IMR-90 (cell line): ENCODE data around the gene PARK7. TPM values are rescaled to one million over a fixed set of nuclear protein-coding genes. Genes with fewer than 3 reads are reported as not detected.
A peak's percentile ranks its signal among the peaks of the same experiment; 100 is the strongest.
"Not testable (repeated sequence)": the region's sequence is repeated elsewhere in the genome, so short reads cannot be mapped to it uniquely, and the experiment has no call there.

Source experiments
- ATAC-seq: fragments of 200-7000 bp; cut with Tn5 transposase; 2 replicates; pipeline ENCODE4 v1.9.1; 2020; ENCODE audit warnings: low read depth, mild to moderate bottlenecking, moderate library complexity
- BruUV-seq: library from RNA; stranded (reverse); fragments of 400-500 nt; replicated peaks from 2 replicates; lab custom pipeline; 2021; lab: Mats Ljungman, UMichigan
- CTCF ChIA-PET: fragments of 300-600 bp; formaldehyde crosslinking; extraction: SDS; loops from one replicate; lab custom pipeline; 2021; ENCODE audit warnings: antibody characterized with exemption; lab: Yijun Ruan, JAX
- POLR2A ChIA-PET: fragments of 300-600 bp; sonication (Branson Sonifier 250); formaldehyde crosslinking; loops from one replicate; lab custom pipeline; 2022; ENCODE audit warnings: antibody characterized with exemption; ENCODE audit not compliant: unreplicated experiment; lab: Charles Lee
- DNase-seq: peaks from one replicate; pipeline ENCODE4 v3.0.0; 2013
- H2AFZ ChIP-seq: replicated peaks from 2 replicates; pipeline ENCODE3; 2013; ENCODE audit warnings: low read length, mild to moderate bottlenecking; ENCODE audit not compliant: poor library complexity
- H2AK5ac ChIP-seq: 2 replicates; pipeline ENCODE4 v1.6.1; 2013; ENCODE audit warnings: low read depth, low read length, inconsistent platforms
- H2AK9ac ChIP-seq: replicated peaks from 2 replicates; pipeline ENCODE3; 2013; ENCODE audit warnings: mild to moderate bottlenecking, low read depth, low read length, moderate library complexity; ENCODE audit not compliant: poor library complexity
- H2BK120ac ChIP-seq: 2 replicates; pipeline ENCODE4 v1.6.1; 2013; ENCODE audit warnings: low read depth, low read length, inconsistent platforms
- H2BK15ac ChIP-seq: 3 replicates; pipeline ENCODE4 v1.6.1; 2013; ENCODE audit warnings: low read depth, low read length, inconsistent platforms
- H2BK20ac ChIP-seq: 2 replicates; pipeline ENCODE4 v1.6.1; 2013; ENCODE audit warnings: low read depth, mild to moderate bottlenecking, inconsistent platforms, low read length, moderate library complexity
- H2BK5ac ChIP-seq: 2 replicates; pipeline ENCODE4 v1.6.1; 2013; ENCODE audit warnings: mild to moderate bottlenecking, low read depth, low read length, inconsistent platforms; ENCODE audit not compliant: poor library complexity, severe bottlenecking
- H3K14ac ChIP-seq: replicated peaks from 2 replicates; pipeline ENCODE4 v1.6.1; 2013; ENCODE audit warnings: low read depth, low read length, inconsistent platforms
- H3K18ac ChIP-seq: 2 replicates; pipeline ENCODE4 v1.6.1; 2013; ENCODE audit warnings: low read depth, low read length, control low read depth
- H3K23ac ChIP-seq: 2 replicates; pipeline ENCODE4 v1.6.1; 2013; ENCODE audit warnings: low read depth, low read length, inconsistent platforms
- H3K27ac ChIP-seq: 2 replicates; pipeline ENCODE4 v1.5.1; 2013; ENCODE audit warnings: mild to moderate bottlenecking, control low read depth, low read length; ENCODE audit not compliant: insufficient read depth
- H3K27me3 ChIP-seq: 2 replicates; pipeline ENCODE4 v1.6.1; 2013; ENCODE audit warnings: low read length; ENCODE audit not compliant: control insufficient read depth, insufficient read depth
- H3K36me3 ChIP-seq: 2 replicates; pipeline ENCODE4 v1.6.1; 2013; ENCODE audit warnings: low read length, mixed read lengths; ENCODE audit not compliant: control insufficient read depth, insufficient read depth
- H3K4ac ChIP-seq: 2 replicates; pipeline ENCODE4 v1.6.1; 2013; ENCODE audit warnings: low read depth, low read length, inconsistent platforms
- H3K4me1 ChIP-seq: 2 replicates; pipeline ENCODE4 v1.6.1; 2013; ENCODE audit warnings: low read length, mixed read lengths; ENCODE audit not compliant: control insufficient read depth, insufficient read depth
- H3K4me2 ChIP-seq: 2 replicates; pipeline ENCODE4 v1.6.1; 2013; ENCODE audit warnings: low read depth, mild to moderate bottlenecking, control low read depth, low read length, moderate library complexity
- H3K4me3 ChIP-seq: 2 replicates; pipeline ENCODE4 v1.5.1; 2013; ENCODE audit warnings: low read depth, mild to moderate bottlenecking, control low read depth, low read length, moderate library complexity; ENCODE audit not compliant: insufficient read depth
- H3K56ac ChIP-seq: 2 replicates; pipeline ENCODE4 v1.6.1; 2013; ENCODE audit warnings: low read length, inconsistent platforms; ENCODE audit not compliant: insufficient read depth; ENCODE audit errors: extremely low read depth
- H3K79me1 ChIP-seq, 2 experiments: 2 replicates each; pipeline ENCODE4 v1.6.1; 2013; ENCODE audit warnings: low read length in 2 of 2, inconsistent platforms in 1 of 2, low read depth in 1 of 2
- H3K9ac ChIP-seq: 2 replicates; pipeline ENCODE4 v1.6.1; 2013; ENCODE audit warnings: low read depth, low read length, control low read depth
- H3K9me1 ChIP-seq: 2 replicates; pipeline ENCODE4 v1.6.1; 2013; ENCODE audit warnings: low read length, inconsistent platforms; ENCODE audit not compliant: insufficient read depth
- H3K9me3 ChIP-seq: 2 replicates; pipeline ENCODE4 v1.6.1; 2013; ENCODE audit warnings: low read length; ENCODE audit not compliant: control insufficient read depth, insufficient read depth
- H4K20me1 ChIP-seq: 2 replicates; pipeline ENCODE4 v1.6.1; 2013; ENCODE audit warnings: low read length, inconsistent platforms; ENCODE audit not compliant: insufficient read depth
- H4K5ac ChIP-seq: 2 replicates; pipeline ENCODE4 v1.6.1; 2013; ENCODE audit warnings: mild to moderate bottlenecking, low read depth, low read length, control low read depth
- H4K8ac ChIP-seq, 2 experiments: 2 replicates each; pipeline ENCODE4 v1.6.1; 2013; ENCODE audit warnings: low read depth in 2 of 2, low read length in 2 of 2, control low read depth in 1 of 2, inconsistent platforms in 1 of 2
- H4K91ac ChIP-seq: 2 replicates; pipeline ENCODE4 v1.6.1; 2013; ENCODE audit warnings: low read depth, low read length, inconsistent platforms; ENCODE audit not compliant: insufficient read depth
- BHLHE40 ChIP-seq: fragments of 150-350 bp; IDR thresholded peaks from 2 replicates; pipeline ENCODE4 v1.6.1; 2016; ENCODE audit warnings: mild to moderate bottlenecking, low read depth, low read length
- CEBPB ChIP-seq: IDR thresholded peaks from 2 replicates; pipeline ENCODE4 v1.6.1; 2012; ENCODE audit warnings: low read depth, low read length, improper control_type of control experiment
- CHD1 ChIP-seq: IDR thresholded peaks from 2 replicates; pipeline ENCODE4 v1.6.1; 2012; ENCODE audit warnings: low read depth, low read length, improper control_type of control experiment
- FOS ChIP-seq: fragments of 150-350 bp; IDR thresholded peaks from 2 replicates; pipeline ENCODE4 v1.6.1; 2016; ENCODE audit warnings: low read depth, low read length
- MAFK ChIP-seq: IDR thresholded peaks from 2 replicates; pipeline ENCODE4 v1.6.1; 2012; ENCODE audit warnings: low read depth, low read length, improper control_type of control experiment
- MAZ ChIP-seq: IDR thresholded peaks from 2 replicates; pipeline ENCODE4 v1.6.1; 2012; ENCODE audit warnings: low read depth, mild to moderate bottlenecking, low read length, improper control_type of control experiment, moderate library complexity, borderline replicate concordance
- MXI1 ChIP-seq: IDR thresholded peaks from 2 replicates; pipeline ENCODE4 v1.6.1; 2012; ENCODE audit warnings: low read depth, mild to moderate bottlenecking, low read length, moderate library complexity, borderline replicate concordance
- RAD21 ChIP-seq: IDR thresholded peaks from 2 replicates; pipeline ENCODE4 v1.6.1; 2012; ENCODE audit warnings: low read length, improper control_type of control experiment
- WGBS, 2 experiments: methylation state at CpG; one replicate each; pipeline versions ENCODE4 v1.1.5 to v1.1.7; 2013; ENCODE audit warnings: missing lambda C conversion rate in 2 of 2; ENCODE audit not compliant: insufficient read length in 1 of 2; ENCODE audit errors: extremely low coverage in 2 of 2; 5-methylcytosine and 5-hydroxymethylcytosine counted together
- dilution Hi-C: fragments of 300-500 bp; cut with HindIII; formaldehyde crosslinking; loops from one replicate; pipeline ENCODE4 v1.14.3; 2018; ENCODE audit warnings: low sequenced_read_pairs; ENCODE audit not compliant: unreplicated experiment
- in situ Hi-C: fragments of 300-500 bp; cut with MboI; formaldehyde crosslinking; loops from 3 replicates; pipeline ENCODE4 v1.14.3; 2019; ENCODE audit warnings: low sequenced_read_pairs, inconsistent platforms, mixed read lengths
- intact Hi-C: fragments of 100-400 bp; cut with micrococcal nuclease; formaldehyde crosslinking; loops from 2 replicates; pipeline ENCODE4 v1.10.0; 2022
- polyA plus RNA-seq, 3 experiments: library from polyadenylated mRNA; depleted of rRNA; stranded (reverse); fragments of >200 nt; gene quantifications; 2 replicates each; pipeline ENCODE4 v1.2.3, GENCODE V29; 2012; ENCODE audit warnings: low replicate concordance in 1 of 3
- total RNA-seq: library from RNA; depleted of rRNA; stranded (reverse); fragments of >200 nt; gene quantifications from 2 replicates; pipeline ENCODE4 v1.2.3, GENCODE V29; 2012
- TF ChIP-seq, protein P1 (sequence below): conservative IDR thresholded peaks from 2 replicates; pipeline ENCODE4 v1.5.1; 2012; ENCODE audit warnings: mild to moderate bottlenecking, low read depth, low read length, improper control_type of control experiment

PARK7 gene
- total and polyA plus RNA-seq, 2 of the 4 experiments (the other 2 are of a cell fraction), result 207 to 357 TPM

DNA sequence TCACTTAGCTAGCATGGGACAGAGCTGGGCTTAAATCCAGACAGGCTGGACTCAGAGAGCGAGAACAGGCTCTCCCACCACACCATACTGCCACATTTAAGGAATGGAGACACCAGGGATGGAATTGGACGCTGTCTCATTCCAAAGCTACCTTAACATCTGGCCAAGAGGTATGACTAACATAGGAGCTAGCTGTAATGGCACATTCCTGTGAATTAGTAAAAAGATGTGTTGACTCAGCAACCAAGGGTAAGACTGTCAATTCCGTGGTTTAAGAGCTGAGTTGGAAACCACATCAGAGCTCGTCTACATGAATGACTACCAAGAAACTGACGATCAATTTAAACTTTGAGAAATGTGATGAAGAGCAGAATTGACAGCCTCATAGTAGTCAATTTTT lies 12.6 kb upstream of the PARK7 start:
- H2BK120ac ChIP-seq, result no peak overlapping the region

DNA sequence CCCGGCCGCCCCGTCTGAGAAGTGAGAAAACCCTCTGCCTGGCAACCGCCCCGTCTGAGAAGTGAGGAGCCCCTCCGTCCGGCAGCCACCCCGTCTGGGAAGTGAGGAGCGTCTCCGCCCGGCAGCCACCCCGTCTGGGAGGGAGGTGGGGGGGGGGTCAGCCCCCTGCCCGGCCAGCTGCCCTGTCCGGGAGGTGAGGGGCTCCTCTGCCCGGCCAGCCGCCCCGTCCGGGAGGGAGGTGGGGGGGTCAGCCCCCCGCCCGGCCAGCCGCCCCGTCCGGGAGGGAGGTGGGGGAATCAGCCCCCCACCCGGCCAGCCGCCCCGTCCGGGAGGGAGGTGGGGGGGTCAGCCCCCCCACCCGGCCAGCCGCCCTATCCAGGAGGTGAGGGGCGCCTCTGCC lies 8.7 kb upstream of the PARK7 start:
- intact Hi-C loops, H3K4me3 ChIP-seq, dilution Hi-C loops, ATAC-seq, H3K79me1 ChIP-seq, H2BK5ac ChIP-seq, H4K20me1 ChIP-seq, H3K4ac ChIP-seq, H3K56ac ChIP-seq, H3K27ac ChIP-seq, H2BK15ac ChIP-seq, CTCF ChIA-PET, H3K4me2 ChIP-seq, H3K9me1 ChIP-seq, H3K23ac ChIP-seq, H3K9ac ChIP-seq, H3K4me1 ChIP-seq, BruUV-seq, DNase-seq, H3K36me3 ChIP-seq, H2BK20ac ChIP-seq, H4K91ac ChIP-seq, H2AK5ac ChIP-seq, H4K8ac ChIP-seq, H3K18ac ChIP-seq, POLR2A ChIA-PET, H2AK9ac ChIP-seq, H3K14ac ChIP-seq, H2AFZ ChIP-seq, H3K27me3 ChIP-seq, in situ Hi-C loops, H2BK120ac ChIP-seq, H3K9me3 ChIP-seq, H4K5ac ChIP-seq: not testable (repeated sequence)
- WGBS, 2 experiments, result no CpG with 5 or more reads among the region's 30 CpGs

More for the DNA sequence above, 12.6 kb upstream of the PARK7 start:
- no peaks in the 10 kb centered on the region; the same call in 1 of the 2 replicates for H3K27me3 ChIP-seq
- intact Hi-C loops (no loop called here), dilution Hi-C loops (no loop called here), in situ Hi-C loops (no loop called here)
- H3K23ac ChIP-seq, result no peak overlapping the region
- 0 out of 2 replicates have a peak, but pooled peaks have one; percentile 26 for TF ChIP-seq FOS
- peak; percentile 87 for TF ChIP-seq MAFK
- TF ChIP-seq BHLHE40, result no peak
- TF ChIP-seq CEBPB, result no peak
- TF ChIP-seq MXI1, result no peak
- TF ChIP-seq RAD21, result no peak
- no peak for TF ChIP-seq CHD1
- TF ChIP-seq MAZ, result no peak
- TF ChIP-seq, protein P1, sequence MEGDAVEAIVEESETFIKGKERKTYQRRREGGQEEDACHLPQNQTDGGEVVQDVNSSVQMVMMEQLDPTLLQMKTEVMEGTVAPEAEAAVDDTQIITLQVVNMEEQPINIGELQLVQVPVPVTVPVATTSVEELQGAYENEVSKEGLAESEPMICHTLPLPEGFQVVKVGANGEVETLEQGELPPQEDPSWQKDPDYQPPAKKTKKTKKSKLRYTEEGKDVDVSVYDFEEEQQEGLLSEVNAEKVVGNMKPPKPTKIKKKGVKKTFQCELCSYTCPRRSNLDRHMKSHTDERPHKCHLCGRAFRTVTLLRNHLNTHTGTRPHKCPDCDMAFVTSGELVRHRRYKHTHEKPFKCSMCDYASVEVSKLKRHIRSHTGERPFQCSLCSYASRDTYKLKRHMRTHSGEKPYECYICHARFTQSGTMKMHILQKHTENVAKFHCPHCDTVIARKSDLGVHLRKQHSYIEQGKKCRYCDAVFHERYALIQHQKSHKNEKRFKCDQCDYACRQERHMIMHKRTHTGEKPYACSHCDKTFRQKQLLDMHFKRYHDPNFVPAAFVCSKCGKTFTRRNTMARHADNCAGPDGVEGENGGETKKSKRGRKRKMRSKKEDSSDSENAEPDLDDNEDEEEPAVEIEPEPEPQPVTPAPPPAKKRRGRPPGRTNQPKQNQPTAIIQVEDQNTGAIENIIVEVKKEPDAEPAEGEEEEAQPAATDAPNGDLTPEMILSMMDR, result no peak
- peaks cover 2% of the 10 kb centered on the region; the same call in 1 of the 2 replicates for H3K4me1 ChIP-seq
- H3K9me3 ChIP-seq, result no peaks in the 10 kb centered on the region
- H2BK5ac ChIP-seq, result no peak overlapping the region
- no peaks in the 10 kb centered on the region for H3K79me1 ChIP-seq
- CTCF ChIA-PET, result interaction anchor here (0.5 to 1.1 kb wide), 2 partner anchors 33 to 1204 kb away, joined by 3 to 5 read pairs; no protein-coding TSS in a partner anchor
- no peak overlapping the region for H3K18ac ChIP-seq
- H2AK5ac ChIP-seq, result no peak overlapping the region
- DNase-seq, result peak; percentile 87
- no peaks in the 10 kb centered on the region for H3K36me3 ChIP-seq
- H2BK15ac ChIP-seq, result no peak overlapping the region
- no peak overlapping the region for H3K56ac ChIP-seq
- peak; percentile 82 for ATAC-seq
- H3K14ac ChIP-seq, result no peak overlapping the region
- no peak overlapping the region for H3K4me3 ChIP-seq
- no peak overlapping the region for H3K4ac ChIP-seq
- H4K8ac ChIP-seq, result no peak overlapping the region
- H4K5ac ChIP-seq, result no peak overlapping the region
- no peak overlapping the region for H4K91ac ChIP-seq
- no peak overlapping the region for H3K27ac ChIP-seq
- no peaks in the 10 kb centered on the region for H3K9me1 ChIP-seq
- no peak overlapping the region for H3K9ac ChIP-seq
- WGBS, 2 experiments, result no CpG with 5 or more reads among the region's 5 CpGs
- POLR2A ChIA-PET, result no interaction called here
- H2AK9ac ChIP-seq, result no peak overlapping the region
- BruUV-seq, result no TSS peak
- H2BK20ac ChIP-seq, result no peak overlapping the region
- no peak overlapping the region for H2AFZ ChIP-seq
- H3K4me2 ChIP-seq, result no peak overlapping the region
- no peaks in the 10 kb centered on the region for H4K20me1 ChIP-seq
